GM19240 (cell line): ENCODE results near the gene TRAPPC2.
"Not testable (repeated sequence)": the region's sequence is repeated elsewhere in the genome, so short reads cannot be mapped to it uniquely, and the experiment has no call there.

Source experiments
- DNase-seq: peaks from one replicate; pipeline ENCODE4 v3.0.0; 2011; ENCODE audit warnings: low spot score; ENCODE audit not compliant: insufficient read length

Gene TRAPPC2

DNA sequence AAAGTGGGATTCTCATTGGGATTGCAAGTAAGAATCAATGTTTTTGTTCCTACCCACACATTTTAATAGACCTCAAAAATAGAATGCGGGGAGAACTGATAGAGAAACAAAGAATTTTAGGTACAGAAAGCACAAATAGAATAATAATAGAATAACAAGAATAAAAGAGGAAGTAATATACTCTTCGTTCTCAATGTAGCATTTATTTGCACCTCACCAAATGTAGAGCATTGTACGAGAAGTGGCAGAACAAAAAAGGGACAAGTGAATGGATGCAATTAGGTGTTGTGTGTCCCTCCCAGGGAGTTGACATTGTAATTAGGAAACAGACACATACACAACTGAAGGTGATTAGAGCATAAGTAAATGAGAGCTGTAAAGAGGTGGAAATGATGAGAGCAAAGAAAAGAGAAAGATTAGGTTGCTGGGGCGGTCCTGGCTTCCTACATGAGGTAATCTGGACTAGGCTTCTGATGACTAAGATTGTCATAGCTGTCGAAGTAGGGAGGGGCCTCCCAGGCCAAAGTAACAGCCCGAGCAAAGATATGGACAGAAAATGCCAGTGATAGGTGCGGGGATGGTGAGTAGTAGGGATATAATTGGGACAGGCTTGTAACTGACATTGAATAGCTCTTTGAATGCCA, 35.1 kb downstream of the TRAPPC2 start:
- no peak for DNase-seq

DNA sequence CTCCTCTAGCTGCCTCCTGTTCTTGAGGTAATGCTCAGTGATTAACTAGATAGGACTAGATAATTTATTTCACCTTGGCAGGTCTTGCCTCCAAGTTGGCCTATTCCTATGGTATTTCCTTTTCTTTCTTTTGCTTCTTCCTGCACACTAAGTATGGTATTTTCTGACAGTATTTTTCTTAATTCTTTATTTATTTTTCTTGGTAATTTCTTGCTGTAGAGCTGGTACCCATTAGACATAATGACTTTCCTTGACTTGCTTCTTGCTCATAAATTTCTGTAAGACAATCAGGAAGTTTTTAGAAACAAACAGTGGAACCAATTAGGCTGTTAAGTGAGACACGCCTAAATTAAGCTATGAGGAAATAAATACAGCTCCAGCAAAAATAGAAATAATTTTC, 36.0 kb downstream of the TRAPPC2 start:
- no peak for DNase-seq

DNA sequence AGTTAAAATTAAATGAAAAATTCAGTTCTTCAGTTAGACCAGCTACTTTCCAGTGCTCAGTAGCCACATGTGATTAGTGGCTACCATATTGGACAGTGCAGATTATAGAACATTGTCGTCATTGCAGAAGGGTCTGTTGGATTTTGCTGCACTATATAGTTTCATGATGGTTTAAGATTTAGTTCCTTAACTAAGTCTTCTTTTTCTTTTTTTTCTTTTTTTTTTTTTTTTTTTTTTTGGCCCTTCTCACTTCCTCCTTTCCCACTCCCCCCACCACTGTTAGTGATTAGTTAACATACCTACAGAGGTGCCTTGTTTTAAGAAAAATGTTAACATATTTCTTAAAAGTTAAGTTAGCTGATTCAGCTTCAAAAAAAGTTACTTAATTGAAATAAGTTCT, 36.4 kb downstream of the TRAPPC2 start:
- DNase-seq, result no peak

DNA sequence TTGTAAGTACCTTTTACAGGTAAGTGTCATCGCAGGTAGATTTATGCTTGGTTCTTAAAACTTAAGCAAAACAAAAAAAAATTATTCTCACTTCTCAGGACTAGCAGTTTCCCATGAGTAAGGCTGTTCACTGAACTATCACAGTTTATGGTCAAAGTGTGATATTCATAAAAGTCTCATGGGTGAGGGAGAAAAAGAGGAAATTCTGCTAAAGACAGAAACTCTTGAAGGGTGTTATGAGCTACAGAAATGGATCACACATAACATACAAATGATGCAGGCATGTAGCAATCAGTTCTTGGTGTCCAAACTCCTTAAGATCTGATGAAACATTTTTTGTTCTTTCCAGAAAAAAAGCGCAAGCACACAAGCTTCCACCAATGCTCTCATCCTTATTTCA, 37.0 kb downstream of the TRAPPC2 start:
- no peak for DNase-seq

DNA sequence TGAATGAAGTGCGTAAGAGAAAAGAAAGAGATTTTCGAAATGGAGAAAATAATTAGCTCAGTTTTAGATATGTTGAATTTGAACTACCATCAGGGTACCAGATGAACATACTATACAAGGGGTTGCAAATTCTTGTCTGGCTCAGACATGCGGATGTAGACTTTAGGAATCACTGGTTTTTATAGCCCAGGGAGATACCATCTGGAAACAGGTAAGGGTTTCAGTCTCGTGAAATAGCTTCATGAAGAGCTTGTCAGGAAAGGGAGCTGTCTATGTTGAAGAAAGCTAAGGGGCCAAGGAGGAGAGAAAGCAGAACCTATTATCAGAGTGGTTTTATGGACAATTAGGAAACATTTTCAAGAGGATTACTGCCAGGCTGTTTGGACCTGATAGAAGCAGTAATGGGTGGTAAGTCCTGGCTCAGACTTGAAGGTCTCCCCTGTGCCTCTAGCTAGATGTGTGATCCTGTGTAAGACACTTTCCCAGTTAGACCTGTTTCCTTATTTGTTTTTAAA, 38.8 kb downstream of the TRAPPC2 start:
- no peak for DNase-seq

DNA sequence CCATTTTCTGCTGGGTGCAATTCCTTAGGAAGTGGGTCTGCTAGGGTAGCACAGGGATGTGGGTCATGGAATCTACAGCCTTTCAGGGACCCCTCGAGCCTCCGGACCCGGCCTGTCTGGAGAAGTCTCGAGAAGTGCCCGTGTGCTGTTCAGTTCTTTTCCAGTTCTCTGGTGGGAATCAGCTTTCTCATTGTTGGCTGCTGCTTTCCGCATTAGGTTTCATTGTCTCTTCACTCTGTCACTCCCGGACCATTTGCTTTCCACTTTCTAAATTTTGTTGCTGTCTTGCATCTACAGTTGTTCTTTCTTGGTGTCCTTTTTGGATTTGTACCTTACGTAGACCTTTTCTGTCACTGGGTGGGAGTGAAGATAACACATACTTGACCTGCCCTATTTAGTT, 39.4 kb downstream of the TRAPPC2 start:
- no peak for DNase-seq

DNA sequence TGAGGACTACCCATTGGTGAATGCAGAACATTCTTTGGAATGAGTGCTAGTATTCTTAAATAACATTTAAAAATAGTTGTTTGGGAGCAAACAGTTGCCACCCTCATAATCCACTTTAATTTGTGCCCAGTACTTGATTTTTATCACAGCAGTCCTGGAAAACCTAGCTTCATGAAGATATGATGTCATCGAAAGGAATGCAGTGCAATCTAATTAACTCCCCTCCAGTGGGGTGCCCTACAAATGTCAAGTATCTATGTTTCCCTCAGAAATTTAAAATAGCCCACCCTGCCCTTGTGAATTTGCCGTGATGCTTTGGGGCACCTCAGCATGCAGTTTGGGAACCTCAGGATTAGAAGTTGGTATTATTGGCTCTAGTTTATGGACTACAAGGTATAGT, 40.1 kb downstream of the TRAPPC2 start:
- DNase-seq, result no peak

DNA sequence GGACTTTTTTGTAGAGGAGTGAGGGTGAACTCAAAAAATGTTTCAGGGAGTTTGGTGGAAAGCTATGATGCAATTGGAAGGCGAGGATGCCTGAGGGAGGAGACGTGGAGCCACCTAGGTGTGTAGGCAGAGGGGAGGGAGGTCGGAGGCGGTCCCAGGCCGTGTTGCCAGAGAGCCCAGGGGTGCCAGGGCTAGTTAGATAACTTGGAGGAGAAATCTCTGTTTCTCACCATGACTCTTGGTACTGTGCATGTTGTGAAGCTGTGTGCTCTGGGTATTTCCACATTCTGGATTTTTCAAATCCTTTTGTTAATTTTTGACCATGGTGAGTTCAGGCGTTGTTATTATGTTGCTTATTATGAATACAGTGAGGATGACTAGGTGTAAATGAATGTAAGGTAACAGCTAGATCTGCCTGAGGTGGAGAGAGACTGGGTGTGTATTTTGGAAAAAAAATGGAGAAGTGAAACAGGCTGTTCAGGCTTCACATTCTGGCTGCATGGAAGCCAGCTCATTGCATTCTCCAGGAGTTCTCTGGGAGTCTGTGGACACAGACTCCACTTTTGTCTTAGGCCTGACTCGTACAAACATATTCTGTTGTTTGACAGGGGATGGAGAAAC, 41.0 kb downstream of the TRAPPC2 start:
- DNase-seq, result no peak

DNA sequence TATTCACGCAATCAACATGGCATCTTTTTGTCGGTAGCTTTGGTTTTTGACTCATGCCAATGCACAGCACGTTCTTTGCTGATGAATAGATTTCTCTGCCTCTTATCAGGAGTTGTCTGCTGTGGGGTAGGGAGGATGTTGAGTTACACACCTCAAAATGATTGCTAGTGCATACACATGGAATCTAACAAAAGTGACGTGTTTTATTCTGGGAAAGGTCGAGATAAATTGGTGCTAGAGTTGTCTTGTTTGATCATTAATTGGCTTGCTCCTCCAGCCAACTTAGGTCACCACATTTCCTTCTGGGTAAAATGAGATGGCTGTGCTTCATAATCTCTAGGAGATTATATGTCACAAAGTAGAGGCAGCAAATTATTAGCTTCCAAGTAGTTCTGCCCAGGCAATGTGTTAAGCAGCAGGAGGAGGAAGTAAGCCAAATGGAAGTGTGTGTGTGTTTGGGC, 41.6 kb downstream of the TRAPPC2 start:
- DNase-seq, result no peak

DNA sequence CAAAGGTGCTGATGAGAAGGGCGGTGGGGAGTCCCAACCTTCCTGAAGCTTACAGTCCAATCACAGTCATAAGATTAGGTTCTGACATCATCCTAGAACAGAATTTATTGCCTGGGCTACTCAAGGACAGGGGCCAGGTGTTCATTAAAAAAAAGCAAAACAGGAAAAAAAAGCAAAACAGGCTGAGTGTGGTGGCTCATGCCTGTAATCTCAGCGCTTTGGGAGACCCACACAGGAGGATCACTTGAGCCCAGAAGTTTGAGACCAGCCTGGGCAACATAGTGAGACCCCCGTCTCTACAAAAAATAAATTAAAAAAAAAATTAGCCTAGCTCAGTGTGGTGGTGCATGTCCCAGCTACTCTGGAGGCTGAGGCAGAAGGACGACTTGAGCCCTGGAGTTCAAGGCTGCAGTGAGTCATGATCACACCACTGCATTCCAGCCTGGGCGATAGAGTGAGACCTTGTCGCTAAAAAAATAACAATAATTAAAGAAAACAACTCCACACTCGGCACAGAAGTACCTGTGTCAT, 42.5 kb downstream of the TRAPPC2 start:
- no peak for DNase-seq

DNA sequence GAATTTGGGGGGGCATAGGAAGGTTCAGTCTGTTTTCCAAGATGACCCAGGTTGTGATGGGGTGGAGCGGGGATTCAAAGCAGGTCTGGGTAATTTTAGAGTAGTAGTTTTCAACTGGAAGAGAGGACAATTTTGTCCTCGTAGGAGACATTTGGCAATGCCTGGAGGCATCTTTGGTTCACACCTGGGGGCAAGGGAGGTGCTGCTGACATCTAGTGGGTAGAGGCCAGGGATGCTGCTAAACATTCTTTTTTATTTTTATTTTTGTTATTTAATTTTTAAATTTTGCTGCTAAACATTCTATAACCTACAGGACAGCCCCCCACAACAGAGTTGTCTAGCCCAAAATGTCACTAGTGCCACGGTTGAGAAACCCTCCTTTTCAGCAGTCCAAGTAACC, 43.6 kb downstream of the TRAPPC2 start:
- no peak for DNase-seq

DNA sequence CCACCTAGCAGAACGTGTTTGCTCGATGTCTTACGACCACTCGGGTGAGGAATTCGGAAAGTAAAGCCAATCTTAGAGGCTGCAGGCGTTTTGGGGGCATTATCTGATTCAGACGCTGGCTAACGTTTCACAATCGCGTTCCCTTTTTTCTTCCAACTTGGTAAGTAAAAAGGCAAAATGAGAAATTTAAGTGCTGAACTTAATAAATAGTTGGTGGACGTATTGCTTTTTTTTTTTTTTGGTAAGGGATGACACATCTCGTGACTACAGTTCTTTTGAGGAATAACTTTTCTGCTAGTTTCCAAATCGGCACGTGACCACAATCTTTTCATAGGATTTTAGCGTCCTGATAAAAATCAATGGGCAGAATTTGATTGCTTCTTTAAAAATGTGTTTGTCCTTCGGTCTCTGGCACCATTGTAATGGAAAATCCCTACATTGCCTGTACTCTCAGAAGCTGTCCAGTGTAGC, 44.6 kb downstream of the TRAPPC2 start:
- no peak for DNase-seq

DNA sequence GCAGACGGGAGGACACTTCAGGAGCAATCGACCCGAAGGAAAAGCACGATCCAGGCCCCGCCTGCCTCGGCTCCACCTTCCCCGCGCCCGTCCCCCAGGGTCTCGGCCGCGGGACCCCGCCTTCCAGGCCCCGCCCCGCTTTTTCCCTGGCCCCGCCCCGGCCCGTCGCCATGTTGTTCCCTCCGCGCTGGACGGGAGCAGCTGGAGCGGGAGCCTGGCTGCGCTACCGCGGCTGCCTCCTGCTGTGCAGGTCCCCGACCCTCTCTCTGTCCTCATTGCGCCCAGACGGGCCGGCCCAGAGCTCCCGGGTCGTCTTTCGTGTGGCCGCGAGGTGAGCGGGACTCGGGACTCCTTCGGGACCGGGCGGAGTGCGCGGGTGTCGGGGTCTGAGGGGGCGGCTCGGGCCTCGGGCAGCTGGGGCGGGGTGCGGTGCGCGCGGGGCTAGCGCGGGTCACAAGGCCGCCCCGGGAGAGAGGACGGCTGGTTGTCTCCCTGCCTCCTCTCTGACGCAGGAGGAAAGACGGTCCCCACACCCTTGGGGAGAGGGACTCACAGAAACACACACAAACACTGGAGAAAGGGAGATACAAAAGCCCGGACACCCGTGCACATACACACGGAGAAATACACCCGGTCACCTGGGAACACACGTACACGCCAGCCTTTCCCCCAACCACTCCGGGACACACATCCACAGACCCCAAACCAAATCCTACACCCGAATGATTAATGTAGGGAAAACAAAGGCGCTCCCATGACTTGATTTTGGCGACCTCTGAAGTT, 45.3 kb downstream of the TRAPPC2 start, which contains the start of gene RAB9A:
Gene RAB9A, plus strand, starts transcription at position 171 of the 783 bp plus-strand sequence. CDS start 19,619 bp downstream, outside the sequence.
- DNase-seq, result no peak

DNA sequence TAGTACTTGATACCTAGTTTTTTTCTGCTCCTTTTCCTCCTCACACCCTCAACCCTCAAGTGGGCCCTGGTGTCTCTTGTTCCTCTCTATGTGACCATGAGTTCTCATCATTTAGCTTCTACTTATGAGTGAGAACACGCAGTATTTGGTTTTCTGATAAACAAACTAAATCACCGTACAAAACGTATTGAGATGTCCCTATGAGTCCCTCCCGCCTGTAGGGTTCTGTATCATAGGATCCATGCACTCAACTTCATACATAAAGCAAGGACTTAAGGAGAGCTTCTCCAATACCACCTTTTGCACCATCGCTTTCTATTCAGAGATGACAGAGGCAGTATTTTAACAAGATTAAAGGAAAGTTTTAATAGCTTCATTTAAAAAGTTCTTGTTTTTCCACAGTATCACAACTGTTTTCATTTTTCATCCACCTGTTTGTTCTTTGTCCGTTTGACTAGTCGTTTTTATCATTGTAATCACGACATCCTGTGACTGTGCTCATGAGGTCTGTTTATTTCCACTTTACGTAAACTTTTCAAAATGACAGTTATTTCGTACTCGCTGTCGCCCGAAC, 45.9 kb downstream of the TRAPPC2 start:
- no peak for DNase-seq

DNA sequence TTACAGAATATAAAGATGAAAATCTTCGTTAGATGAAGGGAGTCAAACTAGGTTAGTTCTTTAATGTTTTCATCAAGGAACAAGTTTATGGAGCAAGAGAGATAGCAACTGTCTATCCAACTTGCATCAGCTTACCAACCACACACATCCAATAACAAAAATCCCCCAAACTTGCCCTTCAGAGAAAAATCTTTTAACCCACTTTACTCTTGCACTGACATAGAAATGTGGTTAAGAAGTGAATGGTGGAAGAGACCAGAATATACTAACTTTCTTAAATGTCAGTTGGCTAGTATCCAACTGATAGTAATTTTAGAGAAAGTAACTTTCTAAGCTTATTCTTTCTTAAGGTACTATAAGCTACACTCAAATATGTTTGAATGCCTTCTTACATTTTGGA, 47.2 kb downstream of the TRAPPC2 start:
- no peak for DNase-seq

DNA sequence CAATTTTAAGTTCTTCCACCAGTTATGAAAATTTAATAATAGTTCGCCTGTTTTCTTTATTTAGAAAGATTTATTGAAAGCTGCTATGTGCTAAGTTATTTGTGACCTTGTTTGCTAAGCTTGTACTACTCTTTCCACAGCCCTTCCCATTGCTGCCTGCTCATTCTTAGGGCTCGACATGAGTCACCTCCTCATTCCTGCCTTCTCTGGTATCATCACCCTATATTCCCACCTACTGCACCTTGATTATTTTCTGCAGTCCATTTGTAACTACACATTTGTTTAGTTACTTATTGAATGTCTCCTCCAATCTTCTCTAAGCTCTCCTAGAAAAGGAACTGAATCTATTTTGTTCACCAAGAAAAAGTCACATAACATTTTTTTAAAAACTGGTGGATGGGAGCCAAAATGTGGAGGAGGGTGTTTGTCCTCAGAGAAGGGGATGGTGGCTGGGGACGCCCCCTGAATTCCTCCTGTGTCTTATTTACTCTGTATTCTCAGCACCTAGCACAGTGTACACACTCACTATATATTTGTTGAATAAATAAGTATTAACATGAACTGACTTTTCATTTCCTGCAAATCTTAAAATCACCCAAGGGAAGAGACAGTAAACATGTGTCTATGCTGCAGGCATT, 49.2 kb downstream of the TRAPPC2 start:
- no peak for DNase-seq

DNA sequence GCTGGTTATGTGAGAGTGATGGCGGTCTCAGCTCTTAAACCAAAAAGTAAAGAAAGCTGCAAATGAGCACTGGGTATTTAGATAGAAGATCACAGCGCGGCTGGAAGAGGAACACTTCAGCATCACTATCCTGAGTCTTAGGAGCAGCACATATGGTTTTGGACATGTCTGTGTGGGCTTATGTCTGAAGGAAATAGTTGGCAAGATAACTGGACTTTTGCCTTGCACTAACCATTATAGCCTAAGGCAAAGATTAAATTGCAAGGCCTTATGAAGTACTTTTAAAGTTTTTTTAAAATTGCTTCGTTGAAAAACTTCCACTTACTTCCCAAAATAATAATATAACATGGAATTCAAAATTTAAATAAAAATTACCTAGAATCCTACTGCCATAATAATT, 50.1 kb downstream of the TRAPPC2 start:
- no peak for DNase-seq

DNA sequence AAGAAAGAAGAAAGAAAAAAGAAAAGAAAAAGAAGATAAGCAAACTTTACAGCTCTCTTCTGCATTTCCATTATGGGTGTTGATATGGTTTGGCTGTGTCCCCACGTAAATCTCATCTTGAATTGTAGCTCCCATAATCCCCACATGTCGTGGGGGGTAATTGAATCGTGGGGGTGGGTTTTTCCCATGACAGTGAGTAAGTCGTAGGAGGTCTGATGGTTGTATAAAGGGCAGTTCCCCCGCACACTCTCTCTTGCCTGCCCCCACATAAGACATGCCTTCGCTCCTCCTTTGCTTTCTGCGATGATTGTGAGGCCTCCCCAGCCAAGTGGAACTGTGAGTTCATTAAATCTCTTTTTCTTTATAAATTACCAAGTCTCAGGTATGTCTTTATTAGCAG, 52.8 kb downstream of the TRAPPC2 start:
- DNase-seq, result no peak

DNA sequence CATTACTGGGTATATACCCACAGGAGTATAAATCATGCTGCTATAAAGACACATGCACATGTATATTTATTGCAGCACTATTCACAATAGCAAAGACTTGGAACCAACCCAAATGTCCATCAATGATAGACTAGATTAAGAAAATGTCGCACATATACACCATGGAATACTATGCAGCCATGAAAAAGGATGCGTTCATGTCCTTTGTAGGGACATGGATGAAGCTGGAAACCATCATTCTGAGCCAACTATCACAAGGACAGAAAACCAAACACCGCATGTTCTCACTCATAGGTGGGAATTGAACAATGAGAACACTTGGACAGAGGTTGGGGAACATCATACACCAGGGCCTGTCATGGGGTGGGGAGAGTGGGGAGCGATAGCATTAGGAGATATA, 54.7 kb downstream of the TRAPPC2 start:
- not testable (repeated sequence) for DNase-seq

DNA sequence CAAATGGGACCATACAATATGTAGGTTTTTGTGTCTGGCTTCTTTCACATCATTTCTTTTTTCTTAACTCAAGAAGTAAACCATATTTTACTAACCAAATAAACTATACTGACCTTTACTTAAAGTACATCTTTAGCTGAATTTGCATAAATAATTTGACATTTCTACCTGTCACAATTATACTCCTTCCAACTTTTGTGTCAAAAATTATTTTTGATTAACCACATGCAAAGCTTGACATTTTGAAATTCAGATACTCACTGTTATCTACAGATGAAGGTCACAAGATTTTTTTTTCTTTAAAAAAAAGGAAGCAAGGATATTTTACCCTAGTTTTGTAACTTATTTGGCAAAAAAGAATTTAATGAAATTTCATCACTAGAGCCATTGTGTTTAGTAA, 57.5 kb downstream of the TRAPPC2 start:
- DNase-seq, result no peak

DNA sequence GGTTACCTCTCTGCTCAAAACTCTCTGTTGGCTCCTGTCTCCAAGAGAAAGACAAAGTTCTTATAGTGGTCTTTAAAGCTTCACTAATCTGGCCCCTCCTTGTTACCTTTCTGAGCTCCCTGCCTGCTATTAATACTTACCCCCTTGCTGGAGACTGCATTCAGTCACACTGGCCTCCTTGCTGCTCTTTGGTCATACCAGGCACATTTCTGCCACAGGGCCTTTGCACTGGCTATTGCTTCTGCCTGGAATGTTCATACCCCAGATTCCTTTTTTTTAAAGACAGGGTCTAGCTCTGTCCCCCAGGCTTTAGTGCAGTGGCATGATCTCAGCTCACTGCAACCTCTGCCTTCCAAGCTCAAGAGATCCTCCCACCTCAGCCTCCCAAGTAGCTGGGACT, 61.4 kb downstream of the TRAPPC2 start:
- DNase-seq, result no peak
